ENCODE measurements around the gene AFAP1.

The AFAP1 gene

DNA sequence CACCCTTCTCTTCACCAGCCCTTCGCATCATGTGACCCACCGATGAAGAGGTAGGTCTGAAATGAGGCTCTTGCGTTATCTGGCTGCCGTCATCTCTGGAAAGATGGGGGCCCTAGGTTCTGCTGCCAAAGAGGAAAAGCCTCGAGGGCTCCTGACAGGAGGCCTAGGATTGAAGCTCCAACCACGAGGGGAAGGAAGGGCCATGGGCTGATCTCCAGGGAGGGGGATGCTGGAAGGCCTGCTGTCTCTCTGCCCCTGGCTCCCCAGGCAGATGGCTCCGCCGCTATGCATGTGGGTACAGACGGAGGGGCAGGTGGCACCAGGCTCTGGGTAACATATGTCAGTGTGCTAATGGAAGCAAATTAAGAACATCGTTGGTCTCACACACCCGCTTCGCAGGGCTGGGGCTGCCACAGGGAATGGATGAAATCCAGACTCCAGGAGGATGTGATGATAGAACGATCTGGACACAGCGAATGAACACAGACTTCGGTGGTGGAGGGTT, 44.9 kb downstream of the AFAP1 start:
- no peak overlapping the region for H3K9ac ChIP-seq (ENCODE audit: low read depth, low read length, poor library complexity, severe bottlenecking)
- no peaks in the 10 kb centered on the region for H3K4me1 ChIP-seq (ENCODE audit: insufficient read depth, low read length, poor library complexity, severe bottlenecking)
- H3K27me3 ChIP-seq (ENCODE audit: insufficient read depth, low read length, poor library complexity, severe bottlenecking), result no peaks in the 10 kb centered on the region
- no peak overlapping the region for H3K4me2 ChIP-seq (ENCODE audit: low read depth, low read length, poor library complexity, severe bottlenecking)
- TF ChIP-seq EZH2phosphoT487 (IDR thresholded peaks at IDR 0.05; ENCODE audit: borderline replicate concordance), result no peak
- TF ChIP-seq, protein P1, sequence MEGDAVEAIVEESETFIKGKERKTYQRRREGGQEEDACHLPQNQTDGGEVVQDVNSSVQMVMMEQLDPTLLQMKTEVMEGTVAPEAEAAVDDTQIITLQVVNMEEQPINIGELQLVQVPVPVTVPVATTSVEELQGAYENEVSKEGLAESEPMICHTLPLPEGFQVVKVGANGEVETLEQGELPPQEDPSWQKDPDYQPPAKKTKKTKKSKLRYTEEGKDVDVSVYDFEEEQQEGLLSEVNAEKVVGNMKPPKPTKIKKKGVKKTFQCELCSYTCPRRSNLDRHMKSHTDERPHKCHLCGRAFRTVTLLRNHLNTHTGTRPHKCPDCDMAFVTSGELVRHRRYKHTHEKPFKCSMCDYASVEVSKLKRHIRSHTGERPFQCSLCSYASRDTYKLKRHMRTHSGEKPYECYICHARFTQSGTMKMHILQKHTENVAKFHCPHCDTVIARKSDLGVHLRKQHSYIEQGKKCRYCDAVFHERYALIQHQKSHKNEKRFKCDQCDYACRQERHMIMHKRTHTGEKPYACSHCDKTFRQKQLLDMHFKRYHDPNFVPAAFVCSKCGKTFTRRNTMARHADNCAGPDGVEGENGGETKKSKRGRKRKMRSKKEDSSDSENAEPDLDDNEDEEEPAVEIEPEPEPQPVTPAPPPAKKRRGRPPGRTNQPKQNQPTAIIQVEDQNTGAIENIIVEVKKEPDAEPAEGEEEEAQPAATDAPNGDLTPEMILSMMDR (conservative IDR thresholded peaks at IDR 0.05; ENCODE audit: low read length), result no peak
- H3K9me3 ChIP-seq (ENCODE audit: insufficient read depth, low read depth, low read length), result peaks cover 7% of the 10 kb centered on the region; the same call in 1 of the 2 replicates
- H4K20me1 ChIP-seq (ENCODE audit: insufficient read depth, low read length, poor library complexity, severe bottlenecking), result no peaks in the 10 kb centered on the region
- H3K79me2 ChIP-seq (ENCODE audit: insufficient read depth, low read length), result no peaks in the 10 kb centered on the region
- no peak overlapping the region for H2AFZ ChIP-seq (ENCODE audit: low read length)
- H3K36me3 ChIP-seq (ENCODE audit: insufficient read depth, low read length), result no peaks in the 10 kb centered on the region
- no peaks in the 10 kb centered on the region for H3K9me2 ChIP-seq (replicated peaks; ENCODE audit: low read depth, low read length)
- H3K4me3 ChIP-seq (ENCODE audit: low read length, poor library complexity, severe bottlenecking), result no peak overlapping the region
- H3F3A ChIP-seq (ENCODE audit: low read depth), result no peaks in the 10 kb centered on the region

- Histone ChIP-seq H3F3A (ENCODE audit: low read depth) (no peaks in the 10 kb centered on the region), H3K4me3 (ENCODE audit: low read length, poor library complexity, severe bottlenecking) (no peak overlapping the region), H3K36me3 (ENCODE audit: insufficient read depth, low read length) (no peaks in the 10 kb centered on the region), H3K27me3 (ENCODE audit: insufficient read depth, low read length, poor library complexity, severe bottlenecking) (no peaks in the 10 kb centered on the region), H3K4me1 (ENCODE audit: insufficient read depth, low read length, poor library complexity, severe bottlenecking) (no peaks in the 10 kb centered on the region), H3K9me2 (replicated peaks; ENCODE audit: low read depth, low read length) (no peaks in the 10 kb centered on the region), H3K9ac (ENCODE audit: low read depth, low read length, poor library complexity, severe bottlenecking) (no peak overlapping the region), H3K4me2 (ENCODE audit: low read depth, low read length, poor library complexity, severe bottlenecking) (no peak overlapping the region), H2AFZ (ENCODE audit: low read length) (no peak overlapping the region), H4K20me1 (ENCODE audit: insufficient read depth, low read length, poor library complexity, severe bottlenecking) (no peaks in the 10 kb centered on the region), H3K79me2 (ENCODE audit: insufficient read depth, low read length) (no peaks in the 10 kb centered on the region), H3K9me3 (ENCODE audit: insufficient read depth, low read depth, low read length) (peaks cover 7% of the 10 kb centered on the region; the same call in 1 of the 2 replicates)
- TF ChIP-seq, protein P1 (conservative IDR thresholded peaks at IDR 0.05; ENCODE audit: low read length), result no peak
- no peak for TF ChIP-seq EZH2phosphoT487 (IDR thresholded peaks at IDR 0.05; ENCODE audit: borderline replicate concordance)
These were observed 45.5 kb downstream of the AFAP1 start for GRCh38 chr4:7894098-7894676.

GRCh38 chr4:7893539-7893938, 46.1 kb downstream of the AFAP1 start:
- no peak for TF ChIP-seq EZH2phosphoT487 (IDR thresholded peaks at IDR 0.05; ENCODE audit: borderline replicate concordance)
- TF ChIP-seq, protein P1 (conservative IDR thresholded peaks at IDR 0.05; ENCODE audit: low read length), result no peak

More at GRCh38 chr4:7893539-7893938, 46.1 kb downstream of the AFAP1 start:
- no peaks in the 10 kb centered on the region for H3F3A ChIP-seq (ENCODE audit: low read depth)
- no peaks in the 10 kb centered on the region for H3K36me3 ChIP-seq (ENCODE audit: insufficient read depth, low read length)
- H3K9ac ChIP-seq (ENCODE audit: low read depth, low read length, poor library complexity, severe bottlenecking), result no peak overlapping the region
- no peak overlapping the region for H3K4me2 ChIP-seq (ENCODE audit: low read depth, low read length, poor library complexity, severe bottlenecking)
- H3K9me3 ChIP-seq (ENCODE audit: insufficient read depth, low read depth, low read length), result peaks cover 7% of the 10 kb centered on the region; the same call in 1 of the 2 replicates
- H3K27me3 ChIP-seq (ENCODE audit: insufficient read depth, low read length, poor library complexity, severe bottlenecking), result no peaks in the 10 kb centered on the region
- H3K4me3 ChIP-seq (ENCODE audit: low read length, poor library complexity, severe bottlenecking), result no peak overlapping the region
- H3K4me1 ChIP-seq (ENCODE audit: insufficient read depth, low read length, poor library complexity, severe bottlenecking), result no peaks in the 10 kb centered on the region
- H3K9me2 ChIP-seq (replicated peaks; ENCODE audit: low read depth, low read length), result no peaks in the 10 kb centered on the region
- H2AFZ ChIP-seq (ENCODE audit: low read length), result no peak overlapping the region
- H4K20me1 ChIP-seq (ENCODE audit: insufficient read depth, low read length, poor library complexity, severe bottlenecking), result no peaks in the 10 kb centered on the region
- no peaks in the 10 kb centered on the region for H3K79me2 ChIP-seq (ENCODE audit: insufficient read depth, low read length)

Data from Loucy (cell line).